ENCODE measurements around the gene SETD7. TPM values are rescaled to one million over a fixed set of nuclear protein-coding genes. Genes with fewer than 3 reads are reported as not detected.

Gene SETD7
- total RNA-seq, 6 donors from 2014 or later, result 17.8 to 45.6 (median 34.0) TPM

GRCh38 chr4:139557556-139558110 lies 1.6 kb upstream of the SETD7 start:
- 23 to 40% methylated on average over 3 of the region's 3 CpGs for WGBS, 2 donors
- Histone ChIP-seq H3K36me3 (no peaks in the 10 kb centered on the region), H3K27me3 (no peaks in the 10 kb centered on the region), H3K27ac (peak overlapping the region; percentile 97 to 99 (median 98)), H3K4me3 (peak overlapping the region in 3 of 4 donors; percentile 78 to 92 (median 86)), H3K4me1 (peaks cover 29 to 49% (median 40%) of the 10 kb centered on the region in 4 donors), H3K9me3 (no peaks in the 10 kb centered on the region)
- peak in 1 of 2 donors; percentile 62 for DNase-seq
- no peak for TF ChIP-seq EP300 (IDR thresholded peaks at IDR 0.05)
- no peak for TF ChIP-seq POLR2AphosphoS5 (IDR thresholded peaks at IDR 0.05)
- TF ChIP-seq, protein P1, sequence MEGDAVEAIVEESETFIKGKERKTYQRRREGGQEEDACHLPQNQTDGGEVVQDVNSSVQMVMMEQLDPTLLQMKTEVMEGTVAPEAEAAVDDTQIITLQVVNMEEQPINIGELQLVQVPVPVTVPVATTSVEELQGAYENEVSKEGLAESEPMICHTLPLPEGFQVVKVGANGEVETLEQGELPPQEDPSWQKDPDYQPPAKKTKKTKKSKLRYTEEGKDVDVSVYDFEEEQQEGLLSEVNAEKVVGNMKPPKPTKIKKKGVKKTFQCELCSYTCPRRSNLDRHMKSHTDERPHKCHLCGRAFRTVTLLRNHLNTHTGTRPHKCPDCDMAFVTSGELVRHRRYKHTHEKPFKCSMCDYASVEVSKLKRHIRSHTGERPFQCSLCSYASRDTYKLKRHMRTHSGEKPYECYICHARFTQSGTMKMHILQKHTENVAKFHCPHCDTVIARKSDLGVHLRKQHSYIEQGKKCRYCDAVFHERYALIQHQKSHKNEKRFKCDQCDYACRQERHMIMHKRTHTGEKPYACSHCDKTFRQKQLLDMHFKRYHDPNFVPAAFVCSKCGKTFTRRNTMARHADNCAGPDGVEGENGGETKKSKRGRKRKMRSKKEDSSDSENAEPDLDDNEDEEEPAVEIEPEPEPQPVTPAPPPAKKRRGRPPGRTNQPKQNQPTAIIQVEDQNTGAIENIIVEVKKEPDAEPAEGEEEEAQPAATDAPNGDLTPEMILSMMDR (IDR thresholded peaks at IDR 0.05), result no peak
- no peak for TF ChIP-seq POLR2A (IDR thresholded peaks at IDR 0.05)
- ATAC-seq (ENCODE audit: low FRiP score in 2 of 2), result no peak

- TF ChIP-seq POLR2A (IDR thresholded peaks at IDR 0.05) (peak in 2 of 4 donors; percentile 19 to 41), EP300 (IDR thresholded peaks at IDR 0.05) (peak in 1 of 4 donors; percentile 20), POLR2AphosphoS5 (IDR thresholded peaks at IDR 0.05) (peak; percentile 57 to 58)
- TF ChIP-seq, protein P1 (IDR thresholded peaks at IDR 0.05), result peak in 1 of 6 experiments; percentile 5
- Histone ChIP-seq H3K9me3 (no peaks in the 10 kb centered on the region), H3K27ac (peak overlapping the region; percentile 97 to 99 (median 98)), H3K4me3 (peak overlapping the region; percentile 78 to 96 (median 89)), H3K36me3 (no peaks in the 10 kb centered on the region), H3K4me1 (peaks cover 36 to 54% (median 47%) of the 10 kb centered on the region in 4 donors), H3K27me3 (no peaks in the 10 kb centered on the region)
- DNase-seq (peak; percentile 85 to 90), ATAC-seq (ENCODE audit: low FRiP score in 2 of 2) (peak; percentile 34 to 49)
- 0% methylated on average over 37 to 45 of the region's 58 CpGs for whole genome bisulfite sequencing, 2 donors
Observed at GRCh38 chr4:139556724-139557555, 921 bp upstream of the SETD7 start.

- WGBS, 2 donors, result 0% methylated on average over 3 of the region's 49 CpGs; no CpG with 5 or more reads in 1 of the 2 donors
- TF ChIP-seq, protein P1 (IDR thresholded peaks at IDR 0.05), result peak in 1 of 6 experiments; percentile 8
- no peak for TF ChIP-seq POLR2AphosphoS5 (IDR thresholded peaks at IDR 0.05)
- TF ChIP-seq EP300 (IDR thresholded peaks at IDR 0.05), result no peak
- TF ChIP-seq POLR2A (IDR thresholded peaks at IDR 0.05), result peak in 1 of 4 donors; percentile 0
- ATAC-seq (ENCODE audit: low FRiP score in 2 of 2) (peak in 1 of 2 donors; percentile 72), DNase-seq (peak; percentile 65 to 92)
- Histone ChIP-seq H3K4me3 (peak overlapping the region; percentile 78 to 96 (median 89)), H3K9me3 (no peaks in the 10 kb centered on the region), H3K4me1 (peaks cover 32 to 66% (median 51%) of the 10 kb centered on the region in 4 donors), H3K27me3 (no peaks in the 10 kb centered on the region), H3K27ac (peak overlapping the region; percentile 97 to 99 (median 98)), H3K36me3 (no peaks in the 10 kb centered on the region)
Observed at GRCh38 chr4:139555705-139556070, 331 bp downstream of the SETD7 start.

- Histone ChIP-seq H3K4me1 (peaks cover 37 to 63% (median 46%) of the 10 kb centered on the region in 4 donors), H3K27me3 (no peaks in the 10 kb centered on the region), H3K4me3 (peak overlapping the region; percentile 78 to 96 (median 89)), H3K9me3 (no peaks in the 10 kb centered on the region), H3K36me3 (no peaks in the 10 kb centered on the region), H3K27ac (peak overlapping the region; percentile 97 to 99 (median 98))
- TF ChIP-seq POLR2AphosphoS5 (IDR thresholded peaks at IDR 0.05) (peak; percentile 77 to 99), POLR2A (IDR thresholded peaks at IDR 0.05) (peak; percentile 20 to 89 (median 72)), EP300 (IDR thresholded peaks at IDR 0.05) (peak in 1 of 4 donors; percentile 67)
- TF ChIP-seq, protein P1 (IDR thresholded peaks at IDR 0.05), result peak in 1 of 6 experiments; percentile 17
- ATAC-seq (ENCODE audit: low FRiP score in 2 of 2) (peak; percentile 84 to 86), DNase-seq (peak; percentile 92 to 95)
- 2 to 4% methylated on average over 24 to 46 of the region's 57 CpGs for WGBS, 2 donors
Observed at GRCh38 chr4:139554893-139555704, 920 bp downstream of the SETD7 start.
